Neural progenitor cell (in vitro differentiated cells): Measurements from ENCODE around the gene MDGA2.

ENCODE experiments used
- CTCF ChIP-seq: fragments of 200-600 bp; sonication (generic); IDR thresholded peaks from 2 replicates; pipeline ENCODE4 v1.5.1; 2017; ENCODE audit warnings: antibody characterized with exemption, mild to moderate bottlenecking
- EZH2 ChIP-seq: fragments of 200-600 bp; sonication (generic); IDR thresholded peaks from 2 replicates; pipeline ENCODE4 v1.6.1; 2017; ENCODE audit warnings: antibody characterized with exemption, mild to moderate bottlenecking, moderate library complexity
- EZH2phosphoT487 ChIP-seq: fragments of 200-600 bp; sonication (generic); IDR thresholded peaks from 2 replicates; pipeline ENCODE4 v1.6.1; 2017; ENCODE audit warnings: antibody characterized with exemption

GRCh38 chr14:47389535-47389934 is 285.9 kb downstream of the MDGA2 start:
- TF ChIP-seq EZH2 = no peak
- TF ChIP-seq CTCF = no peak
- TF ChIP-seq EZH2phosphoT487 = no peak
